ENCODE results near the gene MPRIP. TPM values are rescaled to one million over a fixed set of nuclear protein-coding genes. Genes with fewer than 3 reads are reported as not detected.

Gene MPRIP
- total and polyA plus RNA-seq, 2 of the 13 experiments (the other 11 are each of a cell fraction or from before 2014, with no cell fraction given): 50.2 to 52.4 TPM

DNA sequence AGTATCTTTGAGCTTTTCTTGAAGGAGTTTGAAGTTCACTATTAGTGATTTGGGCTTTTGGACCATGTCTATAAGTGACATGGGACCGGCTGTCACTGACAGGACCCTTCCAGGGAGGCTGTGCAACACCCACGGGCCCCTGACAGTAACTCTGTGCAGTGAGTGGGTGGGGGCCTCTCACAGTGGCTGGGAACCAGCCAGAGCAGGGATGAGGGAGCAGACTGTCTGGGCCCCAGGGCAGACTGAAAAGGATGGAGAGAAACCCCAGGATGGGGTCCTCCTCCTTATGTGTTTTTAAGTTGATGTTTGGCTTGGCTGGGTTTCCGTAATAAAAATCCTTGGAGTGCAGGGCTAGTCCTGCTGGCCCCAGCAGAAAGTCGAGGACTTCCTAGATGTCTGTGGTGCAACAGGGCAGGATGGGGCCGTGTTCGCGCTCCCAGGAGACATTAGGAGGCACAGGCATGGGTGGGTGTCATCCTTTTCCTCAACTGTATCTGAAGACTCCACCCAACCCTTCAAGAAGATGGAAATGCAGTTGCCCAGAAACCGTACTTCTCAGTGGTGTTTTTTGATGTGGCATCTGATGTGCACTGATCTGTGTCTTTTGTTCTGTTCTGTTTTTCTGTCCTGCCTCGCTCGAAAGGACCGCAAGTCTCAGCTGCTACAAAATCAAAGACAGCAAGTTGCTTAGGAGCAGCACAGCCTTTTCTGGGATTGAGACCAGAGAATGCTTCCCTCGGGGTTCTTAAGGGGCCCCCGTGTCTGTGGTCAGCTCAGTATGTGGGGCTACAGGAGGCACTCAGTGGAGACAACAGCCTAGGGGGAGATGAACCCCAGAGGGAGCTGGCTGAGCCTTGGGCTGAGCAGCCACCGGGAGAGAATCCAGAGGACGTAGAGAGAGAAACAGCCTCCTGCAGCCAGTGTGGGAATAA is 139.7 kb downstream of the MPRIP start:
- intact Hi-C loops (cut with micrococcal nuclease; ENCODE audit: unreplicated experiment): no loop called here
- Histone ChIP-seq H3K4me1 (ENCODE audit: insufficient read depth, low read length) (no peaks in the 10 kb centered on the region), H3K27ac (ENCODE audit: extremely low read length, insufficient read depth, low read length) (no peak overlapping the region), H3K4me3 (replicated peaks in 1 of 3; ENCODE audit: insufficient read depth in 1 of 3, low read depth in 2 of 3, low read length in 3 of 3) (no peak overlapping the region), H3K9ac (ENCODE audit: insufficient read depth, low read depth, low read length) (no peak overlapping the region), H3K27me3 (ENCODE audit: control insufficient read depth in 1 of 2, insufficient read depth in 2 of 2, low read length in 2 of 2) (no peaks in the 10 kb centered on the region), H3K79me2 (ENCODE audit: insufficient read depth, low read length) (no peaks in the 10 kb centered on the region), H3K36me3 (replicated peaks in 1 of 2; ENCODE audit: control insufficient read depth in 1 of 2, insufficient read depth in 2 of 2, low read length in 2 of 2) (peaks cover 15 to 47% of the 10 kb centered on the region in 2 experiments; a peak in 4 of 5 replicates), H4K20me1 (ENCODE audit: insufficient read depth, low read length) (no peaks in the 10 kb centered on the region), H2AFZ (ENCODE audit: low read length) (no peak overlapping the region), H3K4me2 (ENCODE audit: low read depth, low read length) (no peak overlapping the region), H3K9me3 (ENCODE audit: low read length) (no peaks in the 10 kb centered on the region)
- no peak for ATAC-seq
- FAIRE-seq: no peak
- CTCF ChIA-PET (ENCODE audit: low intra/inter-chr PET ratio, low total read pairs): no interaction called here
- no peak for DNase-seq (ENCODE audit: low spot score)
- POLR2A ChIA-PET: no interaction called here
- in situ Hi-C loops (cut with HindIII; ENCODE audit: extremely low pct_ligation_motif_present, low pct_unique_long_range_greater_than_20kb): no loop called here
- WGBS (ENCODE audit: low lambda C conversion rate): 97% methylated on average over 15 of the region's 15 CpGs
- no TSS peak for BruUV-seq (replicated peaks)
- TF ChIP-seq, protein P1, sequence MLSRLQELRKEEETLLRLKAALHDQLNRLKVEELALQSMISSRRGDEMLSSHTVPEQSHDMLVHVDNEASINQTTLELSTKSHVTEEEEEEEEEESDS (CRISPR knock-in tag; IDR thresholded peaks at IDR 0.05; ENCODE audit: borderline replicate concordance): no peak
- no peak for TF ChIP-seq ZNF501 (CRISPR knock-in tag; IDR thresholded peaks at IDR 0.05)
- TF ChIP-seq PATZ1 (CRISPR knock-in tag; IDR thresholded peaks at IDR 0.05): no peak
- TF ChIP-seq, protein P2, sequence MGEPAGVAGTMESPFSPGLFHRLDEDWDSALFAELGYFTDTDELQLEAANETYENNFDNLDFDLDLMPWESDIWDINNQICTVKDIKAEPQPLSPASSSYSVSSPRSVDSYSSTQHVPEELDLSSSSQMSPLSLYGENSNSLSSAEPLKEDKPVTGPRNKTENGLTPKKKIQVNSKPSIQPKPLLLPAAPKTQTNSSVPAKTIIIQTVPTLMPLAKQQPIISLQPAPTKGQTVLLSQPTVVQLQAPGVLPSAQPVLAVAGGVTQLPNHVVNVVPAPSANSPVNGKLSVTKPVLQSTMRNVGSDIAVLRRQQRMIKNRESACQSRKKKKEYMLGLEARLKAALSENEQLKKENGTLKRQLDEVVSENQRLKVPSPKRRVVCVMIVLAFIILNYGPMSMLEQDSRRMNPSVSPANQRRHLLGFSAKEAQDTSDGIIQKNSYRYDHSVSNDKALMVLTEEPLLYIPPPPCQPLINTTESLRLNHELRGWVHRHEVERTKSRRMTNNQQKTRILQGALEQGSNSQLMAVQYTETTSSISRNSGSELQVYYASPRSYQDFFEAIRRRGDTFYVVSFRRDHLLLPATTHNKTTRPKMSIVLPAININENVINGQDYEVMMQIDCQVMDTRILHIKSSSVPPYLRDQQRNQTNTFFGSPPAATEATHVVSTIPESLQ (CRISPR knock-in tag; conservative IDR thresholded peaks at IDR 0.05): no peak
- TF ChIP-seq KMT2B (CRISPR knock-in tag; IDR thresholded peaks at IDR 0.05): no peak
- no peak for TF ChIP-seq DNMT1 (CRISPR knock-in tag; IDR thresholded peaks at IDR 0.05)
- no peak for TF ChIP-seq AHR (CRISPR knock-in tag; IDR thresholded peaks at IDR 0.05)
- TF ChIP-seq XRCC5 (optimal IDR thresholded peaks at IDR 0.05; ENCODE audit: low read length): no peak
- no peak for TF ChIP-seq ZNF441 (CRISPR knock-in tag; IDR thresholded peaks at IDR 0.05; ENCODE audit: borderline replicate concordance)
- TF ChIP-seq SRSF4 (IDR thresholded peaks at IDR 0.05; ENCODE audit: low read depth, low read length, poor library complexity, severe bottlenecking): no peak
- no peak for TF ChIP-seq TSC22D2 (CRISPR knock-in tag; IDR thresholded peaks at IDR 0.05; ENCODE audit: borderline replicate concordance)
- no peak for TF ChIP-seq E2F5 (CRISPR knock-in tag; conservative IDR thresholded peaks at IDR 0.05)
- TF ChIP-seq ZBTB34 (CRISPR knock-in tag; IDR thresholded peaks at IDR 0.05): no peak
- TF ChIP-seq MEIS2 (CRISPR knock-in tag; IDR thresholded peaks at IDR 0.05): no peak
- no peak for TF ChIP-seq ERF (CRISPR knock-in tag; IDR thresholded peaks at IDR 0.05)
- no peak for TF ChIP-seq ZNF274 (CRISPR knock-in tag; IDR thresholded peaks at IDR 0.05)
